ENCODE measurements around the gene SRC.

SRC gene

DNA sequence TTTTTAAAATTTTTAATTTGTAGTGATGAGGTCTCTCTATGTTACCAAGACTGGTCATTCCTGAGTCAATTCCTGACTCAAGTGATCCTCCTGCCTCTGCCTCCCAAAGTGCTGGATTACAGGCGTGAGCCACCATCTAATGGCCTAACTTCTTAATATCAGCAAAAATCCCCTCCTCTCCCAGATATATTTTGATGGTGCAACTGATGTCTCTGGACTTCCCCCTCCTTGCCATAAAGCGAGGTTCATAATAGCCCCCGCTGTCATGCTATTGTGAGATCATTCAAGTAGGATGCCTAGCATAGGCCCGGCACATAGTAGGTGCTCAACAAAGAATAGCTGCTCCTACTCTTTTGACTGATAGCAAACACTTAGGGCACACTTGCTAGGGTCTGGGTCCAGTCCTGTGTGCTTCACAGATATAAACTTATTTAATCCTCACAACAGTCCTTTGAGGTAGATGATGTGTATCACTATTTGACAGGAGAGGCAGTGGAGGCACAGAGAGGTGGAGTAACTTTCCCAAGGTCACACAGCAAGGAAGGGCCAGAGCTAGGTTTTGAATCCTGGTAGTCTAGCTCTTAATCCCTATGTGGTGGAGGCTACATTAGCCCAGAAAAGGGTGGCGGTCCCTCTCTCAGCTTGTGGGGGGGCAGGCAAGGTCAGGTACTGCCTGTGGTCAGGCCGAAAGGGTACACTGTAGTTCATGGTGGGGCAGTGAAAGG is 14.6 kb downstream of the SRC start:
- Histone ChIP-seq H3K9me3 (no peaks in the 10 kb centered on the region), H3K27me3 (no peaks in the 10 kb centered on the region), H3K4me3 (no peak overlapping the region), H3K27ac (no peak overlapping the region), H3K36me3 (peaks cover 3 to 4% (median 4%) of the 10 kb centered on the region in 3 donors), H3K4me1 (peaks cover 0 to 43% (median 33%) of the 10 kb centered on the region in 4 donors)
- DNase-seq, result no peak
- intact Hi-C loops (cut with DNase I; ENCODE audit: low total_unique reads), result no loop called here
- no peak for TF ChIP-seq CTCF (IDR thresholded peaks at IDR 0.05)

- TF ChIP-seq CTCF (IDR thresholded peaks at IDR 0.05), result no peak
- intact Hi-C loops (cut with DNase I; ENCODE audit: low total_unique reads), result no loop called here
- H3K27ac ChIP-seq, result no peak overlapping the region
- H3K36me3 ChIP-seq, result peaks cover 10 to 11% (median 10%) of the 10 kb centered on the region in 3 donors
- peak in 1 of 2 donors; percentile 48 for DNase-seq
- no peaks in the 10 kb centered on the region for H3K9me3 ChIP-seq
- peaks cover 0 to 35% (median 25%) of the 10 kb centered on the region in 4 donors for H3K4me1 ChIP-seq
- H3K27me3 ChIP-seq, result no peaks in the 10 kb centered on the region
- no peak overlapping the region for H3K4me3 ChIP-seq
These were observed 15.4 kb downstream of the SRC start for GRCh38 chr20:37361336-37361735.

- peaks cover 10 to 20% (median 13%) of the 10 kb centered on the region in 3 donors for H3K36me3 ChIP-seq
- no peak overlapping the region for H3K27ac ChIP-seq
- no peaks in the 10 kb centered on the region for H3K9me3 ChIP-seq
- no peak for TF ChIP-seq CTCF (IDR thresholded peaks at IDR 0.05)
- peaks cover 0 to 27% (median 16%) of the 10 kb centered on the region in 4 donors for H3K4me1 ChIP-seq
- intact Hi-C loops (cut with DNase I; ENCODE audit: low total_unique reads), result no loop called here
- H3K27me3 ChIP-seq, result no peaks in the 10 kb centered on the region
- peak in 1 of 2 donors; percentile 37 for DNase-seq
- no peak overlapping the region for H3K4me3 ChIP-seq
These were observed 16.4 kb downstream of the SRC start for GRCh38 chr20:37362231-37362792.

- intact Hi-C loops (cut with DNase I; ENCODE audit: low total_unique reads), result no loop called here
- H3K36me3 ChIP-seq, result peaks cover 10 to 26% (median 13%) of the 10 kb centered on the region in 3 donors
- no peak overlapping the region for H3K27ac ChIP-seq
- peaks cover 0 to 24% (median 13%) of the 10 kb centered on the region in 4 donors for H3K4me1 ChIP-seq
- TF ChIP-seq CTCF (IDR thresholded peaks at IDR 0.05), result no peak
- H3K9me3 ChIP-seq, result no peaks in the 10 kb centered on the region
- no peak overlapping the region for H3K4me3 ChIP-seq
- H3K27me3 ChIP-seq, result no peaks in the 10 kb centered on the region
- peak in 1 of 2 donors; percentile 40 for DNase-seq
These were observed 16.9 kb downstream of the SRC start for GRCh38 chr20:37362821-37363220.

- peak in 1 of 2 donors; percentile 60 for DNase-seq
- H3K4me1 ChIP-seq, result peaks cover 0 to 18% (median 7%) of the 10 kb centered on the region in 4 donors
- H3K27me3 ChIP-seq, result no peaks in the 10 kb centered on the region
- H3K4me3 ChIP-seq, result no peak overlapping the region
- no peak overlapping the region for H3K27ac ChIP-seq
- TF ChIP-seq CTCF (IDR thresholded peaks at IDR 0.05), result no peak
- H3K36me3 ChIP-seq, result peaks cover 10 to 26% (median 13%) of the 10 kb centered on the region in 3 donors
- no peaks in the 10 kb centered on the region for H3K9me3 ChIP-seq
- intact Hi-C loops (cut with DNase I; ENCODE audit: low total_unique reads), result no loop called here
These were observed 17.5 kb downstream of the SRC start for GRCh38 chr20:37363221-37364012.
